Measurements from ENCODE around the gene EIF4B.
"Not testable (repeated sequence)": the region's sequence is repeated elsewhere in the genome, so short reads cannot be mapped to it uniquely, and the experiment has no call there.

Gene EIF4B

DNA sequence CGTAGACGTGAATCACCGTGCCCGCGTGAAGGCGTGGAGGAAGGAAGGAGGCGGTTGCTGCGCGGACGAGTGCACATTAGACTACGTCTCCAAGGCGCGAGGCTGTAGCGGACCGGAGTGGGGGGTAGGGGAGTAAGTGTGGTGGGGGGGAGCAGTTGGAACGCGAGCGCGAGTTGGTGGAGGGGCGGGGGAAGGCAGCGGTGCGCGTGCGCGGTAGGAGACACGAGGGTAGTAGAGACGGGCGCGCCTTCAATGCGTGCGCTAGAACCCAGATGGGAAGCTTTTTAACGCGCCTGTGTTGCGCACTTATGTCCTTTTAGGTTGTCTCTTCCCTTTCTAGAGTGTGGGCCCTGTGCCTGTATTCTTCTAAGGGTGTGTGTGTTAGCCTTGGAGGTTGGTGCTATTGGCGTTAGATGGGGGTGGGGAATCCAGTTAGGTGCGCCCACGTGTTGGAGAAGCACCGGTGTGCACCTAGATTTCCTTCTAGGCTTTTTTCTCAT, 604 bp downstream of the EIF4B start:
- Histone ChIP-seq H3K27me3 (ENCODE audit: control insufficient read depth, insufficient read depth, low read length) (no peaks in the 10 kb centered on the region), H3K9ac (ENCODE audit: low read length) (peak overlapping the region; percentile 86), H3K27ac (ENCODE audit: low read depth, low read length) (peak overlapping the region; percentile 89), H3K4me3 (ENCODE audit: low read length) (peak overlapping the region; percentile 98), H3K4me1 (ENCODE audit: control insufficient read depth, insufficient read depth, low read length) (peaks cover 16% of the 10 kb centered on the region), H3K36me3 (ENCODE audit: control insufficient read depth, insufficient read depth, low read length) (no peaks in the 10 kb centered on the region)

DNA sequence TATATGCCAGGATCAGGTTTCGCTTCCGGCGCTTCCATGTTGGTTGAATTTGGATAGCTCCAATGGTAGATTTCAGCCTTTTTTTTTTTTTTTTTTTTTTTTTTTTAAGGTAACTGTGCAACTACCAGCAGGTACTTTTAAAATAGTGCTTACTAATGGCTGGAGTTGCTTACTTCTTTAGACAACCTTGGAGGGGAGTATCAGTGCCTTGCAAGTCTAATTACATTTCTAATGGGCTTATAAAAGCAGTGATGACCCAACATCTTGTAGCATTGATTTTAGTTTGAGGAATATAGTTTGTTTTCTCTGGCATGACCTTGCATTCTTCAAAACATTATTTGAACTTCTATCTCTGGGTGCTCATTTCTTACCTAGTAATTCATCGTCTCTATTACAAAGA, 1.1 kb downstream of the EIF4B start:
- Histone ChIP-seq H3K4me3 (ENCODE audit: low read length) (peak overlapping the region; percentile 98), H3K9ac (ENCODE audit: low read length) (no peak overlapping the region), H3K27me3 (ENCODE audit: control insufficient read depth, insufficient read depth, low read length) (no peaks in the 10 kb centered on the region), H3K4me1 (ENCODE audit: control insufficient read depth, insufficient read depth, low read length) (peaks cover 16% of the 10 kb centered on the region), H3K27ac (ENCODE audit: low read depth, low read length) (no peak overlapping the region), H3K36me3 (ENCODE audit: control insufficient read depth, insufficient read depth, low read length) (no peaks in the 10 kb centered on the region)

DNA sequence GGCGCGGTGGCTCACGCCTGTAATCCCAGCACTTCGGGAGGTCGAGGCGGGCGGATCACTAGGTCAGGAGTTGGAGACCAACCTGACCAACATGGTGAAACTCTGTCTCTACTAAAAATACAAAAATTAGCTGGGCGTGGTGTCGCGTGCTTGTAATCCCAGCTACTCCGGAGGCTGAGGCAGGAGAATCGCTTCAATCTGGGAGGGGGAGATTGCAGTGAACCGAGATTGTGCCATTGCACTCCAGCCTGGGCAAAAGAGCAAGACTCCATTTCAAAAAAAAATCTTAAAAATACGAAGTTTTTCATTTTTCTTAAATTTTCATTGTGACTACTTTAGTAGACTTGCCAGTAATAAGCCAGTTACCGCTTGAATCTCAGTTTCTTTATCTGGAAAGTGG, 2.5 kb downstream of the EIF4B start:
- not testable (repeated sequence) for H3K9ac ChIP-seq (ENCODE audit: low read length); H3K27me3 ChIP-seq (ENCODE audit: control insufficient read depth, insufficient read depth, low read length)

DNA sequence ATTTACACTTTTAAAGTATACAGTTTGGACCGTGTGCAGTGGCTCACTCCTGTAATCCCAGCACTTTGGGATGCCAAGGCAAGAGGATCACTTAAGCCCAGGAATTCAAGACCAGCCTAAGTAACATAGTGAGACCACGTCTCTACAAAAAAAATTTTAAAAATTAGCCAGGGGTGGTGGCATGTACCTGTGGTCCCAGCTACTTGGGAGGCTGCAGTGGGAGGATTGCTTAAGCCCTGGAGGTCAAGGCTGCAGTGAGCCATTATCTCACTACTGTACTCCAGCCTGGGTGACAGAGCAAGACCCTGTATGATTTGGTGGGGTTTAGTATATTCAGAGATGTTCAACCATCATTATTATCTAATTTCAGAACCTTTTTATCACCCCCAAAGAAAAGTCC, 4.7 kb downstream of the EIF4B start:
- peaks cover 11% of the 10 kb centered on the region for H3K4me1 ChIP-seq (ENCODE audit: control insufficient read depth, insufficient read depth, low read length)
- H3K9ac ChIP-seq (ENCODE audit: low read length) = no peak overlapping the region
- H3K4me3 ChIP-seq (ENCODE audit: low read length) = no peak overlapping the region
- no peaks in the 10 kb centered on the region for H3K36me3 ChIP-seq (ENCODE audit: control insufficient read depth, insufficient read depth, low read length)
- H3K27ac ChIP-seq (ENCODE audit: low read depth, low read length) = no peak overlapping the region
- no peaks in the 10 kb centered on the region for H3K27me3 ChIP-seq (ENCODE audit: control insufficient read depth, insufficient read depth, low read length)

More for the DNA sequence above, 2.5 kb downstream of the EIF4B start:
- peaks cover 16% of the 10 kb centered on the region for H3K4me1 ChIP-seq (ENCODE audit: control insufficient read depth, insufficient read depth, low read length)
- H3K36me3 ChIP-seq (ENCODE audit: control insufficient read depth, insufficient read depth, low read length); H3K4me3 ChIP-seq (ENCODE audit: low read length); H3K27ac ChIP-seq (ENCODE audit: low read depth, low read length): not testable (repeated sequence)

DNA sequence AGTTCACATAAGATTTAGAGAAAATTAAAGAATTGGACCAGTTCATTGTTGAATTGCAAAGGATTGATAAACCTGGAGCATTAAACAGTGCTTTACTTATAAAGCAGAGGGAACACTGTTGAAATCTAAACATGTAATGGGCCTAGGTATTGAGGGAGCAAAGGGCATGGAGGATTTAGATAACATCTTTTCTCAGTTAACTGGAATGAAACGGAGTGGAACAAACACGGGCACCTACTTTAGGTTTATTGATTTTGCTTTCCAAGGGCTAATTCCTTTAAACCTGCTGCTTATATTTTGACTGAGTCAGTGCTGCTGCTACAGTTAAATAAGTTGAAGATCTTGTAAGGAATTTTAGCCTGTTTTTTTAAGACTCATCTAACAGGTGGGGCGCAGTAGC, 5.6 kb downstream of the EIF4B start:
- Histone ChIP-seq H3K9ac (ENCODE audit: low read length) (no peak overlapping the region), H3K27me3 (ENCODE audit: control insufficient read depth, insufficient read depth, low read length) (no peaks in the 10 kb centered on the region), H3K4me3 (ENCODE audit: low read length) (no peak overlapping the region), H3K4me1 (ENCODE audit: control insufficient read depth, insufficient read depth, low read length) (peaks cover 11% of the 10 kb centered on the region), H3K36me3 (ENCODE audit: control insufficient read depth, insufficient read depth, low read length) (no peaks in the 10 kb centered on the region), H3K27ac (ENCODE audit: low read depth, low read length) (no peak overlapping the region)

DNA sequence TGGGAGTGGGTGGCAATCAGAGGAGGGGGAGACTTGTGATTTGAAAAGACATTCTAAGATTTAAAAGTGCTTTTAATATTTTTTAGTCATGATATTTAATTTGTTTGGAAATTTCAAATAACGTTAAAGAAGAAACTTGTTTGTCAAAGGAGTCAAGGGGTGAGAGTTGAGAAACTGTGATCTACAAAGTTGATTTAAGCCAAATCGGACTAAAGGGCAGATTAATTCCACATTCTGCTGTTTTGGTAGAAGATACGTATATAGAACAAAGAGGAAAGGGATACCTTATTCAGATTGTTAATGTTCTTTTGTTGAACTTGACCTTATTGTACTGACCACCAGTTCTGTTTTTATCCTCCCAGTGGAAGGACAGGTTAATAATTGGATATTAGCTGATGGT, 6.7 kb downstream of the EIF4B start:
- no peaks in the 10 kb centered on the region for H3K36me3 ChIP-seq (ENCODE audit: control insufficient read depth, insufficient read depth, low read length)
- H3K4me3 ChIP-seq (ENCODE audit: low read length) = no peak overlapping the region
- H3K4me1 ChIP-seq (ENCODE audit: control insufficient read depth, insufficient read depth, low read length) = peaks cover 6% of the 10 kb centered on the region
- H3K9ac ChIP-seq (ENCODE audit: low read length) = no peak overlapping the region
- no peak overlapping the region for H3K27ac ChIP-seq (ENCODE audit: low read depth, low read length)
- H3K27me3 ChIP-seq (ENCODE audit: control insufficient read depth, insufficient read depth, low read length) = no peaks in the 10 kb centered on the region

DNA sequence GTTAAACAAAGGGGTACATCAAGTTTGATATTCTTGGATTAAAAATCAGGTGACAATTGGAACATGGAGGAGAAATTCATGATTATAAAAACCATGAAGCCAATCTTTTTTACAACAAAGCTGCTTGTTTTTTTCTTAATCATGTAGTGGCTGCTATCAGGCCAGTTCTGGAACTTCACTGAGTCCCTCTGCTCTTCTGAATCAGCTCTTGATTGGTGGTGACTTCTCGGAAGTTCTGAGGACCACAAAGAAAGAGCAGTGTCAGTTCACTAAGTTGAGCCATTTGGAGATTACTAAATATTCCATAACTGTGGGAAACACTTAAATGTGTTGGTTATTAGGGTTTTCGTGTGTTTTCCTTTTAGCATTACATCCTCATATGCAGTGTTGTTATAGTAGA, 8.5 kb downstream of the EIF4B start:
- Histone ChIP-seq H3K27me3 (ENCODE audit: control insufficient read depth, insufficient read depth, low read length) (no peaks in the 10 kb centered on the region), H3K36me3 (ENCODE audit: control insufficient read depth, insufficient read depth, low read length) (peaks cover 4% of the 10 kb centered on the region), H3K4me3 (ENCODE audit: low read length) (no peak overlapping the region), H3K27ac (ENCODE audit: low read depth, low read length) (no peak overlapping the region), H3K4me1 (ENCODE audit: control insufficient read depth, insufficient read depth, low read length) (no peaks in the 10 kb centered on the region), H3K9ac (ENCODE audit: low read length) (no peak overlapping the region)

DNA sequence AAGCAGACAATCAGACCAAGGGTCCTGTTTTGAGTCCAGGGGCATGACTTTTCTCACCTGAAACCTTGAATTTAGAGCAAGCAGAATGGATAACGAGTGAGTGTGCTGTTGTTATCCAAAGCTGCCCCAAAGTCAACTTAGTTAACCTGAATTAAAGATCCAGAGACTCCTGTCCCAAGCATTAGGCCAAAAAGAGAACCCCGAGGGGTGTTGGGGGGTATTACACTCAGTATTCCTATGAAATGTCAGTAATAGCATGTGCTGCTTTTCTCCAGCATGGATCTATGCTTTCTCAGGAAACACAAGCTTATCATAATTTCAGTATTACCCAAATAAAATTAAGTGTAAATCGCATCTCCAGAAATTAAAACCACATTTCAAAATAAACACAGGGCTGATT, 19.0 kb downstream of the EIF4B start:
- Histone ChIP-seq H3K9ac (ENCODE audit: low read length) (no peak overlapping the region), H3K4me3 (ENCODE audit: low read length) (no peak overlapping the region)

DNA sequence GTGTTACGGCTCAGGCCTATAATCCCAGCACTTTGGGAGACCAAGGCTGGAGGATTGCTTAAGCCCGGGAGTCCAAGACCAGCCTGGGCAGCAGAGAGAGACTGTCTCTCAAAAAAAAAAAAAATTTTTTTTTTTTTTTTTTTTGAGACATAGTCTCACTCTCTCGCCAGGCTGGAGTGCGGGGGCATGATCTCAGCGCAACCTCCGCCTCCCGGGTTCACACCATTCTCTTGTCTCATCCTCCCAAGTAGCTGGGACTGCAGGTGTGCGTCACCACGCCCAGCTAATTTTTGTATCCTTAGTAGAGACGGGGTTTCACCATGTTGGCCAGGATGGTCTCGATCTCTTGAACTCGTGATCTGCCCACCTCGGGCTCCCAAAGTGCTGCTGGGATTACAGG, 20.8 kb downstream of the EIF4B start:
- not testable (repeated sequence) for H3K27me3 ChIP-seq (ENCODE audit: control insufficient read depth, insufficient read depth, low read length); H3K4me3 ChIP-seq (ENCODE audit: low read length); H3K9ac ChIP-seq (ENCODE audit: low read length); H3K27ac ChIP-seq (ENCODE audit: low read depth, low read length); H3K4me1 ChIP-seq (ENCODE audit: control insufficient read depth, insufficient read depth, low read length)
- H3K36me3 ChIP-seq (ENCODE audit: control insufficient read depth, insufficient read depth, low read length) = peaks cover 34% of the 10 kb centered on the region

More for the DNA sequence above, 19.0 kb downstream of the EIF4B start:
- Histone ChIP-seq H3K36me3 (ENCODE audit: control insufficient read depth, insufficient read depth, low read length) (peaks cover 31% of the 10 kb centered on the region), H3K4me1 (ENCODE audit: control insufficient read depth, insufficient read depth, low read length) (no peaks in the 10 kb centered on the region), H3K27ac (ENCODE audit: low read depth, low read length) (no peak overlapping the region), H3K27me3 (ENCODE audit: control insufficient read depth, insufficient read depth, low read length) (no peaks in the 10 kb centered on the region)

DNA sequence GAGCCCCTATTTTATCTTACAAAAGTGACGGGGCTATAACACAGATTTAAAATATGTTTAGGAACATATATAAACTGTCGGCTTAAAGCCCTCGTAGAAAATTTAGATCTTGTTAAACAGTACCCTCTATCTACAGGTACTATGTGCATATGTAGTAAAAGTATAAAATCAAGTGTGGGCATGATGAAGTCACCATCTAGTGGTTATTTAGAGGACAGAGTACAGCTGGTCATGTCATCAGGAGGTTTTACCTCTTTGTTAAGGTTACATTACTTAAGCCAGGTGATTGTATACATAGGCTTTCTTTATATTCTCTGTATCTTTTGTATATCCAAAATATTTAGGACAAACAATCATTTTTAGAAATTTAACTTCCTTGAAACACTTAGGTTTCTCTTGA, 25.4 kb downstream of the EIF4B start:
- H3K9ac ChIP-seq (ENCODE audit: low read length) = no peak overlapping the region
- H3K36me3 ChIP-seq (ENCODE audit: control insufficient read depth, insufficient read depth, low read length) = peaks cover 36% of the 10 kb centered on the region

DNA sequence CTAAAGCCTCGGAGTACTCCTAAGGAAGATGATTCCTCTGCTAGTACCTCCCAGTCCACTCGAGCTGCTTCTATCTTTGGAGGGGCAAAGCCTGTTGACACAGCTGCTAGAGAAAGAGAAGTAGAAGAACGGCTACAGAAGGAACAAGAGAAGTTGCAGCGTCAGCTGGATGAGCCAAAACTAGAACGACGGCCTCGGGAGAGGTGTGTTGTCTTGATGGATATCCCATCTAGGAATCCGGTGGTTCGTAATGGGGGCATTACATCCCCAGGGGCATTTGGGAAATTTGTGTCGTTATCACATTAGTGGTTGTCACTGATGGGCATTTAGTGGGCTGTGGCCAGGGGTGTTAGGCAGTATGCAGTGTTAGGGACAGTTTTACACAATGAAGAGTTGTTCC, 27.6 kb downstream of the EIF4B start:
- not testable (repeated sequence) for H3K4me3 ChIP-seq (ENCODE audit: low read length); H3K4me1 ChIP-seq (ENCODE audit: control insufficient read depth, insufficient read depth, low read length); H3K9ac ChIP-seq (ENCODE audit: low read length); H3K27ac ChIP-seq (ENCODE audit: low read depth, low read length); H3K27me3 ChIP-seq (ENCODE audit: control insufficient read depth, insufficient read depth, low read length)
- H3K36me3 ChIP-seq (ENCODE audit: control insufficient read depth, insufficient read depth, low read length) = peaks cover 43% of the 10 kb centered on the region

More for the DNA sequence above, 25.4 kb downstream of the EIF4B start:
- Histone ChIP-seq H3K4me3 (ENCODE audit: low read length) (no peak overlapping the region), H3K27me3 (ENCODE audit: control insufficient read depth, insufficient read depth, low read length) (no peaks in the 10 kb centered on the region), H3K4me1 (ENCODE audit: control insufficient read depth, insufficient read depth, low read length) (no peaks in the 10 kb centered on the region), H3K27ac (ENCODE audit: low read depth, low read length) (no peak overlapping the region)

DNA sequence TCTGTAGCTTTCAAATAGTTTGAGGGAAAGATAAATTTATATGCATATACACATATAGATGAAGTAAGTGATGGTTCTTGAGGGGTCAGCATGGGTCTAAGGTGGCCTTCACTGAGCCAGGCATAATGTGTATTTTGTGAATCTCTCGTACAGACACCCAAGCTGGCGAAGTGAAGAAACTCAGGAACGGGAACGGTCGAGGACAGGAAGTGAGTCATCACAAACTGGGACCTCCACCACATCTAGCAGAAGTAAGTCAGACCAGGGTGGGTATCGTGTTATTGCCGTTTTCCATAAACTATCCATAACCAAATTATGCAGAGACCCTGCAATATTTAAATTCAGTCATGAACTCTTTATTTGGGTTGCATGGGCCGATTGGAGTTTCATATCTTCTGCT, 28.2 kb downstream of the EIF4B start:
- H3K36me3 ChIP-seq (ENCODE audit: control insufficient read depth, insufficient read depth, low read length) = peaks cover 47% of the 10 kb centered on the region
- no peak overlapping the region for H3K4me3 ChIP-seq (ENCODE audit: low read length)
- H3K9ac ChIP-seq (ENCODE audit: low read length) = no peak overlapping the region
- H3K27ac ChIP-seq (ENCODE audit: low read depth, low read length) = no peak overlapping the region
- no peaks in the 10 kb centered on the region for H3K27me3 ChIP-seq (ENCODE audit: control insufficient read depth, insufficient read depth, low read length)
- no peaks in the 10 kb centered on the region for H3K4me1 ChIP-seq (ENCODE audit: control insufficient read depth, insufficient read depth, low read length)

DNA sequence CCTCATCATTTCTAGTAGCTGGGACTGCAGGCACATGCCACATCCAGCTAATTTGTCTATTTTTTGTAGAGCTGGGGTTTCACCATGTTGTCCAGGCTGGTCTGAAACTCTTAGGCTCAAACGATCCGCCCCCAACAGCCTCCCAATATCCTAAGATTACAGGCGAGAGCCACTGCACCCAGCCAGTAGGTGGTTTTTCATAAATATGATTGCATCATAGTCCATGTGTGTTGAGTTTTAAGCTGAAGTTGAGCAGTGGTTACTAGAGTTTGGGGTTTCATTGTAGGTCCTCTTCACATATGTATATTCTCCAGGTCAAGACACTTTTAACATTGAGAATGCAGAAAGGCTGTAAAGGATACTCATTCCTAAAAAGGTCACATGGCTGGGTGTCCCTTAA, 30.5 kb downstream of the EIF4B start:
- Histone ChIP-seq H3K4me1 (ENCODE audit: control insufficient read depth, insufficient read depth, low read length) (no peaks in the 10 kb centered on the region), H3K4me3 (ENCODE audit: low read length) (no peak overlapping the region), H3K27me3 (ENCODE audit: control insufficient read depth, insufficient read depth, low read length) (no peaks in the 10 kb centered on the region), H3K27ac (ENCODE audit: low read depth, low read length) (no peak overlapping the region), H3K9ac (ENCODE audit: low read length) (no peak overlapping the region), H3K36me3 (ENCODE audit: control insufficient read depth, insufficient read depth, low read length) (peaks cover 43% of the 10 kb centered on the region)
